K562 (cell line): ENCODE measurements around the gene LYPLA2. TPM values are rescaled to one million over a fixed set of nuclear protein-coding genes. Genes with fewer than 3 reads are reported as not detected.

ENCODE experiments used
- ATF6 ChIP-seq: sonication (generic); formaldehyde crosslinking; IDR thresholded peaks from 2 replicates; pipeline ENCODE4 v1.4.0; 2020; ENCODE audit warnings: mild to moderate bottlenecking, missing genetic modification reagents
- GTF2E2 ChIP-seq: fragments of 200-800 bp; sonication (Bioruptor generic); IDR thresholded peaks from 2 replicates; pipeline ENCODE4 v1.6.1; 2016; ENCODE audit warnings: missing genetic modification characterization, missing compliant biosample characterization
- HLTF ChIP-seq: fragments of 450-650 bp; IDR thresholded peaks from 2 replicates; pipeline ENCODE4 v1.6.1; 2016
- HSF4 ChIP-seq: fragments of 250-450 bp; sonication (Bioruptor Pico); IDR thresholded peaks from 2 replicates; pipeline ENCODE4 v2.1.2; 2022; ENCODE audit warnings: mild to moderate bottlenecking, moderate library complexity, borderline replicate concordance
- KLF13 ChIP-seq: fragments of 450-650 bp; IDR thresholded peaks from 2 replicates; pipeline ENCODE4 v1.6.1; 2016; ENCODE audit warnings: missing genetic modification characterization, low read depth, mild to moderate bottlenecking, missing compliant biosample characterization, moderate library complexity, borderline replicate concordance
- SMARCA4 ChIP-seq: fragments of 450-650 bp; IDR thresholded peaks from 2 replicates; pipeline ENCODE4 v1.6.1; 2016
- SP1 ChIP-seq: sonication (generic); formaldehyde crosslinking; IDR thresholded peaks from 2 replicates; pipeline ENCODE4 v1.8.1; 2022; ENCODE audit warnings: mild to moderate bottlenecking, missing genetic modification reagents
- THRB ChIP-seq: fragments of 450-650 bp; formaldehyde crosslinking; conservative IDR thresholded peaks from 2 replicates; pipeline ENCODE4 v1.4.0; 2022; ENCODE audit warnings: mild to moderate bottlenecking, missing genetic modification characterization
- ZBTB8A ChIP-seq: fragments of 450-650 bp; IDR thresholded peaks from 2 replicates; pipeline ENCODE4 v1.6.1; 2018; ENCODE audit warnings: mild to moderate bottlenecking, moderate library complexity; ENCODE audit not compliant: partially characterized antibody
- ZNF133 ChIP-seq: fragments of 250-450 bp; sonication (Bioruptor Pico); IDR thresholded peaks from 2 replicates; pipeline ENCODE4 v1.4.0; 2020; ENCODE audit warnings: mild to moderate bottlenecking
- polyA plus RNA-seq, 8 experiments: library from polyadenylated mRNA; depleted of rRNA in 4 of 8; stranded (reverse) in 5 of 8; unstranded in 3 of 8; fragments of >200 nt; fragmentation: Nextera tagmentation in 2 of 8; fragmentation: Illumina TruSeq in 1 of 8; extraction: Ambion mirVana in 2 of 8; extraction: Trizol in 1 of 8; gene quantifications; 2 replicates each; pipeline versions ENCODE4 v1.2.1 to v1.2.3, GENCODE V29; 2011 to 2014; ENCODE audit warnings: inconsistent platforms in 1 of 8, missing spikeins in 1 of 8
- total RNA-seq, 7 experiments: library from RNA; depleted of rRNA in 6 of 7; stranded (reverse); fragments of >200 nt in 6 of 7; fragmentation: Illumina TruSeq in 2 of 7; extraction: Trizol in 2 of 7; gene quantifications; 2 replicates each; pipeline versions ENCODE4 v1.2.1 to v1.2.3, GENCODE V29; 2011 to 2021; ENCODE audit warnings: low replicate concordance in 1 of 7
- TF ChIP-seq, protein P1 (sequence below), 2 experiments: fragments of 450-650 bp; formaldehyde crosslinking in 1 of 2; IDR thresholded peaks; 2 replicates each; pipeline versions ENCODE4 v1.4.0 to v1.6.1; 2014 to 2020; ENCODE audit warnings: mild to moderate bottlenecking in 2 of 2, borderline replicate concordance in 1 of 2, low read depth in 1 of 2
- TF ChIP-seq, protein P2 (sequence below): fragments of 450-650 bp; IDR thresholded peaks from 2 replicates; pipeline ENCODE4 v1.6.1; 2018; ENCODE audit warnings: mild to moderate bottlenecking, low read depth; ENCODE audit not compliant: partially characterized antibody

Gene LYPLA2
- total and polyA plus RNA-seq, 9 of the 15 experiments (the other 6 are each of a cell fraction or from before 2014, with no cell fraction given), result 3.9 to 128 (median 60.1) TPM

GRCh38 chr1:23800400-23801337, 9.7 kb downstream of the LYPLA2 start, which contains the start of gene GALE (continued):
- TF ChIP-seq KLF13 (peak; percentile 86; the same call in 1 of the 2 replicates), HSF4 (CRISPR knock-in tag) (no peak), ZBTB8A (no peak), THRB (CRISPR knock-in tag) (0 out of 2 replicates have a peak, but pooled peaks have one; percentile 2), SP1 (peak; percentile 96), SMARCA4 (no peak), HLTF (no peak), ATF6 (CRISPR knock-in tag) (no peak), ZNF133 (CRISPR knock-in tag) (no peak), GTF2E2 (tag) (no peak)
- TF ChIP-seq, protein P1, sequence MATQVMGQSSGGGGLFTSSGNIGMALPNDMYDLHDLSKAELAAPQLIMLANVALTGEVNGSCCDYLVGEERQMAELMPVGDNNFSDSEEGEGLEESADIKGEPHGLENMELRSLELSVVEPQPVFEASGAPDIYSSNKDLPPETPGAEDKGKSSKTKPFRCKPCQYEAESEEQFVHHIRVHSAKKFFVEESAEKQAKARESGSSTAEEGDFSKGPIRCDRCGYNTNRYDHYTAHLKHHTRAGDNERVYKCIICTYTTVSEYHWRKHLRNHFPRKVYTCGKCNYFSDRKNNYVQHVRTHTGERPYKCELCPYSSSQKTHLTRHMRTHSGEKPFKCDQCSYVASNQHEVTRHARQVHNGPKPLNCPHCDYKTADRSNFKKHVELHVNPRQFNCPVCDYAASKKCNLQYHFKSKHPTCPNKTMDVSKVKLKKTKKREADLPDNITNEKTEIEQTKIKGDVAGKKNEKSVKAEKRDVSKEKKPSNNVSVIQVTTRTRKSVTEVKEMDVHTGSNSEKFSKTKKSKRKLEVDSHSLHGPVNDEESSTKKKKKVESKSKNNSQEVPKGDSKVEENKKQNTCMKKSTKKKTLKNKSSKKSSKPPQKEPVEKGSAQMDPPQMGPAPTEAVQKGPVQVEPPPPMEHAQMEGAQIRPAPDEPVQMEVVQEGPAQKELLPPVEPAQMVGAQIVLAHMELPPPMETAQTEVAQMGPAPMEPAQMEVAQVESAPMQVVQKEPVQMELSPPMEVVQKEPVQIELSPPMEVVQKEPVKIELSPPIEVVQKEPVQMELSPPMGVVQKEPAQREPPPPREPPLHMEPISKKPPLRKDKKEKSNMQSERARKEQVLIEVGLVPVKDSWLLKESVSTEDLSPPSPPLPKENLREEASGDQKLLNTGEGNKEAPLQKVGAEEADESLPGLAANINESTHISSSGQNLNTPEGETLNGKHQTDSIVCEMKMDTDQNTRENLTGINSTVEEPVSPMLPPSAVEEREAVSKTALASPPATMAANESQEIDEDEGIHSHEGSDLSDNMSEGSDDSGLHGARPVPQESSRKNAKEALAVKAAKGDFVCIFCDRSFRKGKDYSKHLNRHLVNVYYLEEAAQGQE (IDR thresholded peaks at IDR 0.05; ENCODE audit: borderline replicate concordance), result no peak; the same call in 1 of the 2 replicates
- TF ChIP-seq, protein P1 (CRISPR knock-in tag; IDR thresholded peaks at IDR 0.05; ENCODE audit: low read depth), result no peak
- TF ChIP-seq, protein P2, sequence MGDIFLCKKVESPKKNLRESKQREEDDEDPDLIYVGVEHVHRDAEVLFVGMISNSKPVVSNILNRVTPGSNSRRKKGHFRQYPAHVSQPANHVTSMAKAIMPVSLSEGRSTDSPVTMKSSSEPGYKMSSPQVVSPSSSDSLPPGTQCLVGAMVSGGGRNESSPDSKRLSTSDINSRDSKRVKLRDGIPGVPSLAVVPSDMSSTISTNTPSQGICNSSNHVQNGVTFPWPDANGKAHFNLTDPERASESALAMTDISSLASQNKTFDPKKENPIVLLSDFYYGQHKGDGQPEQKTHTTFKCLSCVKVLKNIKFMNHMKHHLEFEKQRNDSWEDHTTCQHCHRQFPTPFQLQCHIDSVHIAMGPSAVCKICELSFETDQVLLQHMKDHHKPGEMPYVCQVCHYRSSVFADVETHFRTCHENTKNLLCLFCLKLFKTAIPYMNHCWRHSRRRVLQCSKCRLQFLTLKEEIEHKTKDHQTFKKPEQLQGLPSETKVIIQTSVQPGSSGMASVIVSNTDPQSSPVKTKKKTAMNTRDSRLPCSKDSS, result no peak
